Liver (tissue), 9 donors: ENCODE measurements around the gene UCN2. TPM values are rescaled to one million over a fixed set of nuclear protein-coding genes. Genes with fewer than 3 reads are reported as not detected.
"Not testable (repeated sequence)": the region's sequence is repeated elsewhere in the genome, so short reads cannot be mapped to it uniquely, and the experiment has no call there.

Experiments used
- DNase-seq: peaks from one replicate; pipeline ENCODE4 v3.0.0-alpha.2; 2017; ENCODE audit warnings: low spot score
- H3K27ac ChIP-seq, 2 donors: one replicate each; pipeline ENCODE4 v1.7.0; 2013; ENCODE audit warnings: inconsistent platforms in 2 of 2, low read length in 2 of 2, control low read depth in 1 of 2, low read depth in 1 of 2, mild to moderate bottlenecking in 1 of 2
- H3K27me3 ChIP-seq, 4 donors: one replicate each; pipeline versions ENCODE4 v1.6.1 to v1.7.0; 2013; ENCODE audit warnings: low read length in 3 of 4, inconsistent platforms in 1 of 4, mild to moderate bottlenecking in 1 of 4, moderate library complexity in 1 of 4; ENCODE audit not compliant: control insufficient read depth in 4 of 4, insufficient read depth in 4 of 4
- H3K36me3 ChIP-seq, 4 donors: one replicate each; pipeline versions ENCODE4 v1.6.1 to v1.7.0; 2013; ENCODE audit warnings: low read length in 3 of 4, mild to moderate bottlenecking in 3 of 4, low read depth in 1 of 4, moderate library complexity in 1 of 4; ENCODE audit not compliant: control insufficient read depth in 4 of 4, insufficient read depth in 3 of 4
- H3K4me1 ChIP-seq, 4 donors: one replicate each; pipeline versions ENCODE4 v1.6.1 to v1.7.0; 2013; ENCODE audit warnings: low read length in 3 of 4, mild to moderate bottlenecking in 3 of 4, moderate library complexity in 1 of 4; ENCODE audit not compliant: control insufficient read depth in 4 of 4, insufficient read depth in 4 of 4
- H3K4me3 ChIP-seq, 3 donors: one replicate each; pipeline versions ENCODE4 v1.6.1 to v1.7.0; 2013; ENCODE audit warnings: low read length in 3 of 3, control low read depth in 1 of 3, low read depth in 1 of 3, mild to moderate bottlenecking in 1 of 3
- H3K9ac ChIP-seq, 2 donors: one replicate each; pipeline ENCODE4 v1.7.0; 2013; ENCODE audit warnings: low read length in 2 of 2, mild to moderate bottlenecking in 2 of 2, moderate library complexity in 2 of 2, control low read depth in 1 of 2, low read depth in 1 of 2
- H3K9me3 ChIP-seq, 4 donors: one replicate each; pipeline versions ENCODE4 v1.6.1 to v1.7.0; 2013; ENCODE audit warnings: low read length in 3 of 4; ENCODE audit not compliant: control insufficient read depth in 4 of 4
- EGR1 ChIP-seq, 2 donors: IDR thresholded peaks; 2 replicates each; pipeline ENCODE4 v1.6.1; 2016 to 2018; ENCODE audit warnings: antibody characterized with exemption in 2 of 2, low read depth in 2 of 2
- FOXA1 ChIP-seq: IDR thresholded peaks from 2 replicates; pipeline ENCODE4 v1.6.1; 2016; ENCODE audit warnings: antibody characterized with exemption
- GABPA ChIP-seq, 2 donors: IDR thresholded peaks in 1 of 2; conservative IDR thresholded peaks in 1 of 2; 2 replicates each; pipeline ENCODE4 v1.6.1; 2016; ENCODE audit warnings: antibody characterized with exemption in 2 of 2, mild to moderate bottlenecking in 1 of 2, moderate library complexity in 1 of 2
- HNF4A ChIP-seq, 2 donors: conservative IDR thresholded peaks; 2 replicates each; pipeline ENCODE4 v1.6.1; 2016; ENCODE audit warnings: antibody characterized with exemption in 2 of 2, mild to moderate bottlenecking in 2 of 2
- HNF4G ChIP-seq: IDR thresholded peaks from 2 replicates; pipeline ENCODE4 v1.6.1; 2016; ENCODE audit warnings: antibody characterized with exemption
- JUND ChIP-seq, 2 donors: IDR thresholded peaks; 2 replicates each; pipeline ENCODE4 v1.6.1; 2016; ENCODE audit warnings: antibody characterized with exemption in 2 of 2
- NR2F2 ChIP-seq: IDR thresholded peaks from 2 replicates; pipeline ENCODE4 v1.6.1; 2016; ENCODE audit warnings: antibody characterized with exemption
- RAD21 ChIP-seq, 2 donors: IDR thresholded peaks; 2 replicates each; pipeline ENCODE4 v1.6.1; 2016; ENCODE audit warnings: antibody characterized with exemption in 2 of 2, mild to moderate bottlenecking in 2 of 2
- RXRA ChIP-seq, 2 donors: IDR thresholded peaks; 2 replicates each; pipeline ENCODE4 v1.6.1; 2017 to 2018; ENCODE audit warnings: antibody characterized with exemption in 2 of 2, mild to moderate bottlenecking in 1 of 2
- SP1 ChIP-seq: IDR thresholded peaks from 2 replicates; pipeline ENCODE4 v1.6.1; 2018; ENCODE audit warnings: antibody characterized with exemption, mild to moderate bottlenecking
- TAF1 ChIP-seq: conservative IDR thresholded peaks from 2 replicates; pipeline ENCODE4 v1.6.1; 2016; ENCODE audit warnings: antibody characterized with exemption, mild to moderate bottlenecking
- YY1 ChIP-seq: IDR thresholded peaks from 2 replicates; pipeline ENCODE4 v1.6.1; 2016; ENCODE audit warnings: antibody characterized with exemption, mild to moderate bottlenecking
- WGBS: extraction: QIAGEN DNeasy Blood & Tissue Kit; methylation state at CpG from one replicate; pipeline ENCODE4 v1.1.7; 2013; 5-methylcytosine and 5-hydroxymethylcytosine counted together
- polyA plus RNA-seq, 2 donors: library from polyadenylated mRNA; stranded (reverse) in 1 of 2; unstranded in 1 of 2; fragments of 200-250 nt in 1 of 2; fragments of >200 nt in 1 of 2; fragmentation: Nextera tagmentation in 1 of 2; extraction: Ambion mirVana in 1 of 2; gene quantifications; one replicate each; pipeline versions ENCODE4 v1.2.1 to v1.2.3, GENCODE V29; 2013 to 2015
- total RNA-seq, 2 donors: library from RNA; depleted of rRNA; stranded (reverse); fragments of >200 nt; gene quantifications; one replicate each; pipeline ENCODE4 v1.2.3, GENCODE V29; 2014
- TF ChIP-seq, protein P1 (sequence below): IDR thresholded peaks from 2 replicates; pipeline ENCODE4 v1.6.1; 2016; ENCODE audit warnings: antibody characterized with exemption, mild to moderate bottlenecking
- TF ChIP-seq, protein P2 (sequence below): IDR thresholded peaks from 2 replicates; pipeline ENCODE4 v1.6.1; 2016; ENCODE audit warnings: antibody characterized with exemption
- TF ChIP-seq, protein P3 (sequence below): IDR thresholded peaks from 2 replicates; pipeline ENCODE4 v1.6.1; 2016; ENCODE audit warnings: antibody characterized with exemption
- TF ChIP-seq, protein P4 (sequence below): IDR thresholded peaks from 2 replicates; pipeline ENCODE4 v1.6.1; 2016; ENCODE audit warnings: antibody characterized with exemption
- TF ChIP-seq, protein P5 (sequence below): fragments of 150-350 bp; IDR thresholded peaks from 2 replicates; pipeline ENCODE4 v1.5.1; 2017; ENCODE audit warnings: improper control_type of control experiment, low read depth, low read length; ENCODE audit not compliant: missing input control
- donor health status: healthy.
- donor health status: healthy.
- donor health status: healthy.
- donor health status: healthy.
- donor health status: healthy.

The UCN2 gene
- total and polyA plus RNA-seq, 4 donors = 0.08 TPM; not detected in 3

DNA sequence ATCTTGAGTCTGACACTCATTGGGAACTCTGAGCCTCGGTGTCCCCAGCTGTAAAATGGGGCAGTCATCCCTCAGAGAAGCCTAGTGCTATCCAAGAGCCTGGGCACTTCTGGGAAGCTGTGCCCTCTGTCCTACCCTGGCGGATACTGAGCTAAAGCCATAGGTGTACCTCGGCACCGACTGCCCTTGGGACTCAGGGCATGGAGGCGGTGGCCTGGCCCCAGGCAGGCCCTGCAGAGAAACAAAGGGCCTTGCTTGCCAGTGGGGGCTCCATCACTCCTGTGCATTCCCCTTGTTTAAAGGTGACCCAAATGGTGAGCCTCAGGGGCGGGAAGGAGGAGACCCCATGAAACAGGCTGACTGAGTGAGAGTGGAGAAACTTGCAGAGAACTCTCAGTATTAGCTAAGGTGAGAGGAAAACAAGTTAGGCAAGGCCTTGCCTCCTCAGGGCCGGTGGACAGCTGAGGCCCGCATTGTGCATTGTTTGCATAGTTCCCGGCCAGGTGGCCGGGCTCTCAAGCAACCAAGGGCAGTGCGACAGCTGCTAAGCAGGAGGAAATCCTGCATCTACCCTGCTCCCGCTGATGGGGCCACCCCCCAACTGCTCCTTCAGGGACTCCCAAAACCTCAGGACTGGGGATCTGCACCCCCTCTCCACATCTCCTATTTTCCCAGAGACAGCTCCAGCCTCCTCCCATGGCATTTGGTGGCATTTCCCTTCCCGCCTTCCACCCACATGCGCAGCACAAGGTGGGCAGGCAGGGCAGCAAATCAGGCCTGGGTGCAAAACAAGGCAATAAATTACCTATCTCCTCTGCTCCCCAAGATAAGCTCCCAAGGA lies 11.2 kb downstream of the UCN2 start:
- TF ChIP-seq FOXA1 = no peak
- TF ChIP-seq, protein P1, sequence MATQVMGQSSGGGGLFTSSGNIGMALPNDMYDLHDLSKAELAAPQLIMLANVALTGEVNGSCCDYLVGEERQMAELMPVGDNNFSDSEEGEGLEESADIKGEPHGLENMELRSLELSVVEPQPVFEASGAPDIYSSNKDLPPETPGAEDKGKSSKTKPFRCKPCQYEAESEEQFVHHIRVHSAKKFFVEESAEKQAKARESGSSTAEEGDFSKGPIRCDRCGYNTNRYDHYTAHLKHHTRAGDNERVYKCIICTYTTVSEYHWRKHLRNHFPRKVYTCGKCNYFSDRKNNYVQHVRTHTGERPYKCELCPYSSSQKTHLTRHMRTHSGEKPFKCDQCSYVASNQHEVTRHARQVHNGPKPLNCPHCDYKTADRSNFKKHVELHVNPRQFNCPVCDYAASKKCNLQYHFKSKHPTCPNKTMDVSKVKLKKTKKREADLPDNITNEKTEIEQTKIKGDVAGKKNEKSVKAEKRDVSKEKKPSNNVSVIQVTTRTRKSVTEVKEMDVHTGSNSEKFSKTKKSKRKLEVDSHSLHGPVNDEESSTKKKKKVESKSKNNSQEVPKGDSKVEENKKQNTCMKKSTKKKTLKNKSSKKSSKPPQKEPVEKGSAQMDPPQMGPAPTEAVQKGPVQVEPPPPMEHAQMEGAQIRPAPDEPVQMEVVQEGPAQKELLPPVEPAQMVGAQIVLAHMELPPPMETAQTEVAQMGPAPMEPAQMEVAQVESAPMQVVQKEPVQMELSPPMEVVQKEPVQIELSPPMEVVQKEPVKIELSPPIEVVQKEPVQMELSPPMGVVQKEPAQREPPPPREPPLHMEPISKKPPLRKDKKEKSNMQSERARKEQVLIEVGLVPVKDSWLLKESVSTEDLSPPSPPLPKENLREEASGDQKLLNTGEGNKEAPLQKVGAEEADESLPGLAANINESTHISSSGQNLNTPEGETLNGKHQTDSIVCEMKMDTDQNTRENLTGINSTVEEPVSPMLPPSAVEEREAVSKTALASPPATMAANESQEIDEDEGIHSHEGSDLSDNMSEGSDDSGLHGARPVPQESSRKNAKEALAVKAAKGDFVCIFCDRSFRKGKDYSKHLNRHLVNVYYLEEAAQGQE = no peak
- TF ChIP-seq HNF4G = no peak
- TF ChIP-seq, protein P2, sequence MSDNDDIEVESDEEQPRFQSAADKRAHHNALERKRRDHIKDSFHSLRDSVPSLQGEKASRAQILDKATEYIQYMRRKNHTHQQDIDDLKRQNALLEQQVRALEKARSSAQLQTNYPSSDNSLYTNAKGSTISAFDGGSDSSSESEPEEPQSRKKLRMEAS = no peak
- TF ChIP-seq JUND (IDR thresholded peaks at IDR 0.05) = no peak
- no peak for TF ChIP-seq RAD21 (IDR thresholded peaks at IDR 0.05)
- TF ChIP-seq RXRA (IDR thresholded peaks at IDR 0.05) = no peak
- no peak for TF ChIP-seq EGR1 (IDR thresholded peaks at IDR 0.05; ENCODE audit: low read depth in 2 of 2)
- TF ChIP-seq SP1 = no peak
- TF ChIP-seq GABPA (IDR thresholded peaks at IDR 0.05 in 1 of 2, conservative IDR thresholded peaks at IDR 0.05 in 1 of 2) = no peak
- no peak for TF ChIP-seq NR2F2
- TF ChIP-seq, protein P3, sequence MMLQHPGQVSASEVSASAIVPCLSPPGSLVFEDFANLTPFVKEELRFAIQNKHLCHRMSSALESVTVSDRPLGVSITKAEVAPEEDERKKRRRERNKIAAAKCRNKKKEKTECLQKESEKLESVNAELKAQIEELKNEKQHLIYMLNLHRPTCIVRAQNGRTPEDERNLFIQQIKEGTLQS = no peak
- no peak for TF ChIP-seq TAF1
- TF ChIP-seq HNF4A (conservative IDR thresholded peaks at IDR 0.05) = no peak
- TF ChIP-seq, protein P4, sequence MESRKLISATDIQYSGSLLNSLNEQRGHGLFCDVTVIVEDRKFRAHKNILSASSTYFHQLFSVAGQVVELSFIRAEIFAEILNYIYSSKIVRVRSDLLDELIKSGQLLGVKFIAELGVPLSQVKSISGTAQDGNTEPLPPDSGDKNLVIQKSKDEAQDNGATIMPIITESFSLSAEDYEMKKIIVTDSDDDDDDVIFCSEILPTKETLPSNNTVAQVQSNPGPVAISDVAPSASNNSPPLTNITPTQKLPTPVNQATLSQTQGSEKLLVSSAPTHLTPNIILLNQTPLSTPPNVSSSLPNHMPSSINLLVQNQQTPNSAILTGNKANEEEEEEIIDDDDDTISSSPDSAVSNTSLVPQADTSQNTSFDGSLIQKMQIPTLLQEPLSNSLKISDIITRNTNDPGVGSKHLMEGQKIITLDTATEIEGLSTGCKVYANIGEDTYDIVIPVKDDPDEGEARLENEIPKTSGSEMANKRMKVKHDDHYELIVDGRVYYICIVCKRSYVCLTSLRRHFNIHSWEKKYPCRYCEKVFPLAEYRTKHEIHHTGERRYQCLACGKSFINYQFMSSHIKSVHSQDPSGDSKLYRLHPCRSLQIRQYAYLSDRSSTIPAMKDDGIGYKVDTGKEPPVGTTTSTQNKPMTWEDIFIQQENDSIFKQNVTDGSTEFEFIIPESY = no peak
- TF ChIP-seq, protein P5, sequence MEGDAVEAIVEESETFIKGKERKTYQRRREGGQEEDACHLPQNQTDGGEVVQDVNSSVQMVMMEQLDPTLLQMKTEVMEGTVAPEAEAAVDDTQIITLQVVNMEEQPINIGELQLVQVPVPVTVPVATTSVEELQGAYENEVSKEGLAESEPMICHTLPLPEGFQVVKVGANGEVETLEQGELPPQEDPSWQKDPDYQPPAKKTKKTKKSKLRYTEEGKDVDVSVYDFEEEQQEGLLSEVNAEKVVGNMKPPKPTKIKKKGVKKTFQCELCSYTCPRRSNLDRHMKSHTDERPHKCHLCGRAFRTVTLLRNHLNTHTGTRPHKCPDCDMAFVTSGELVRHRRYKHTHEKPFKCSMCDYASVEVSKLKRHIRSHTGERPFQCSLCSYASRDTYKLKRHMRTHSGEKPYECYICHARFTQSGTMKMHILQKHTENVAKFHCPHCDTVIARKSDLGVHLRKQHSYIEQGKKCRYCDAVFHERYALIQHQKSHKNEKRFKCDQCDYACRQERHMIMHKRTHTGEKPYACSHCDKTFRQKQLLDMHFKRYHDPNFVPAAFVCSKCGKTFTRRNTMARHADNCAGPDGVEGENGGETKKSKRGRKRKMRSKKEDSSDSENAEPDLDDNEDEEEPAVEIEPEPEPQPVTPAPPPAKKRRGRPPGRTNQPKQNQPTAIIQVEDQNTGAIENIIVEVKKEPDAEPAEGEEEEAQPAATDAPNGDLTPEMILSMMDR = no peak
- no peak for TF ChIP-seq YY1
- no peaks in the 10 kb centered on the region for H3K36me3 ChIP-seq
- no peak overlapping the region for H3K27ac ChIP-seq
- peaks cover 4 to 11% (median 7%) of the 10 kb centered on the region in 4 donors for H3K4me1 ChIP-seq
- H3K4me3 ChIP-seq = no peak overlapping the region
- H3K27me3 ChIP-seq = no peaks in the 10 kb centered on the region
- no peaks in the 10 kb centered on the region for H3K9me3 ChIP-seq
- DNase-seq = no peak
- WGBS = 81% methylated on average over 14 of the region's 14 CpGs
- no peak overlapping the region for H3K9ac ChIP-seq

DNA sequence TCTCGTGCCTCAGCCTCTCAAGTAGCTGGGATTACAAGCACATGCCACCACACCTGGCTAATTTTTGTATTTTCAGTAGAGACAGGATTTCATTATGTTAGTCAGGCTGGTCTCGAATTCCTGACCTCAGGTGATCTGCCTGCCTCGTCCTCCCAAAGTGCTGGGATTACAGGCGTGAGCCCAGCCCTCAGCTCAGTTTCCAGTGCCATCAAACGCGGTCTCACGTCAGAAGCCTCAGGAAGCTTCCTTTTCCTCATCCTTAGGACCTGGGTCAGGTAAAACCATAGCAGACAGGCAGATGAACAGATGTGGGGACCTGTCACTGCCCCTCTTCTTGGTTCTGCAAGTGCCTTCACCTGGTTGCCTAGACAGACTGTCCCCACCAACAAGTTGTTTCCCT lies 11.9 kb downstream of the UCN2 start:
- H3K4me3 ChIP-seq, H3K27ac ChIP-seq, H3K36me3 ChIP-seq, H3K9ac ChIP-seq, H3K9me3 ChIP-seq, DNase-seq, H3K27me3 ChIP-seq, H3K4me1 ChIP-seq: not testable (repeated sequence)
- 91% methylated on average over 7 of the region's 7 CpGs for WGBS
